Kidney (tissue), 14 donors: ENCODE results near the gene SLC28A1. TPM values are rescaled to one million over a fixed set of nuclear protein-coding genes. Genes with fewer than 3 reads are reported as not detected.

Source experiments
- DNase-seq, 5 donors: peaks; one replicate each; pipeline ENCODE4 v3.0.0-alpha.2; 2013 to 2020
- FAIRE-seq: peaks from 2 replicates; lab custom pipeline; 2012; peaks lifted over from hg19 to GRCh38; lab: Jason Lieb, UNC
- H3K27ac ChIP-seq, 2 donors: one replicate each; pipeline ENCODE4 v1.7.0; 2013; ENCODE audit warnings: low read depth in 2 of 2, low read length in 2 of 2, inconsistent platforms in 1 of 2
- H3K27me3 ChIP-seq: one replicate; pipeline ENCODE4 v1.7.1; 2013; ENCODE audit warnings: low read length, inconsistent platforms; ENCODE audit not compliant: control insufficient read depth, insufficient read depth
- H3K36me3 ChIP-seq, 3 donors: one replicate each; pipeline versions ENCODE4 v1.7.0 to v1.7.1; 2013; ENCODE audit warnings: low read length in 3 of 3, control low read depth in 1 of 3, inconsistent platforms in 1 of 3; ENCODE audit not compliant: insufficient read depth in 3 of 3, control insufficient read depth in 2 of 3
- H3K4me1 ChIP-seq, 3 donors: one replicate each; pipeline versions ENCODE4 v1.7.0 to v1.7.1; 2013; ENCODE audit warnings: low read length in 3 of 3, inconsistent platforms in 1 of 3, low read depth in 1 of 3; ENCODE audit not compliant: control insufficient read depth in 2 of 3, insufficient read depth in 2 of 3
- H3K4me3 ChIP-seq, 3 donors: one replicate each; pipeline versions ENCODE4 v1.7.0 to v1.8.1; 2013; ENCODE audit warnings: low read length in 3 of 3, control low read depth in 1 of 3, inconsistent platforms in 1 of 3
- H3K9ac ChIP-seq, 3 donors: one replicate each; pipeline versions ENCODE4 v1.7.0 to v1.7.1; 2013; ENCODE audit warnings: low read length in 3 of 3, control low read depth in 1 of 3, inconsistent platforms in 1 of 3
- H3K9me3 ChIP-seq, 3 donors: one replicate each; pipeline versions ENCODE4 v1.7.0 to v1.7.1; 2013; ENCODE audit warnings: low read length in 3 of 3, control low read depth in 1 of 3, inconsistent platforms in 1 of 3; ENCODE audit not compliant: control insufficient read depth in 2 of 3, insufficient read depth in 1 of 3
- CTCF ChIP-seq: IDR thresholded peaks from 3 replicates; pipeline ENCODE4 v1.5.1; 2012; ENCODE audit warnings: mild to moderate bottlenecking, moderate library complexity, borderline replicate concordance; ENCODE audit not compliant: insufficient read depth; ENCODE audit errors: extremely low read depth
- intact Hi-C: fragments of 100-400 bp; cut with DNase I; formaldehyde crosslinking; loops from one replicate; pipeline ENCODE4 v1.11.1; 2022
- polyA plus RNA-seq: library from polyadenylated mRNA; stranded (reverse); fragments of 350-450 nt; fragmentation: Illumina TruSeq; extraction: RNeasy Lipid Tissue Mini Kit (QIAGEN cat#74804); gene quantifications from one replicate; pipeline ENCODE4 v1.2.3, GENCODE V29; 2014; ENCODE audit warnings: low read depth, low replicate concordance; ENCODE audit not compliant: insufficient read depth
- total RNA-seq: library from RNA; stranded (reverse); fragmentation: NEBNext Ultra II Directional; extraction: Animal tissue kit (Norgen Biotek cat#: 25700); gene quantifications from one replicate; pipeline ENCODE4 v1.2.1, GENCODE V29; 2021
- donor health status: control.
- donor health status: control.
- donor health status: control.
- donor health status: control.
- donor health status: control.
- donor health status: DM: yes; HTN: yes; CAD: no.
- donor health status: Normal renal cell carcinoma (clear cell type).

The SLC28A1 gene
- total and polyA plus RNA-seq, 2 donors from 2014 or later = 12.8 to 51.2 TPM

GRCh38 chr15:84956199-84956598, 71.7 kb downstream of the SLC28A1 start:
- intact Hi-C loops = no loop called here

GRCh38 chr15:84960391-84961113, 76.1 kb downstream of the SLC28A1 start:
- intact Hi-C loops = no loop called here
- DNase-seq (no peak), FAIRE-seq (no peak)
- H3K9ac ChIP-seq = no peak overlapping the region
- H3K4me1 ChIP-seq = no peaks in the 10 kb centered on the region
- H3K9me3 ChIP-seq = no peaks in the 10 kb centered on the region
- no peak overlapping the region for H3K4me3 ChIP-seq
- H3K27me3 ChIP-seq = no peaks in the 10 kb centered on the region
- H3K36me3 ChIP-seq = peaks cover 0 to 3% (median 0%) of the 10 kb centered on the region in 3 donors
- H3K27ac ChIP-seq = no peak overlapping the region
- no peak for TF ChIP-seq CTCF

More at GRCh38 chr15:84956199-84956598, 71.7 kb downstream of the SLC28A1 start:
- Histone ChIP-seq H3K27ac (no peak overlapping the region), H3K36me3 (no peaks in the 10 kb centered on the region), H3K27me3 (no peaks in the 10 kb centered on the region), H3K9ac (no peak overlapping the region), H3K4me3 (no peak overlapping the region), H3K9me3 (no peaks in the 10 kb centered on the region), H3K4me1 (no peaks in the 10 kb centered on the region)
- TF ChIP-seq CTCF = no peak
- FAIRE-seq (no peak), DNase-seq (no peak)

- FAIRE-seq = no peak
- no peak overlapping the region for H3K27ac ChIP-seq
- H3K9me3 ChIP-seq = no peaks in the 10 kb centered on the region
- H3K4me1 ChIP-seq = no peaks in the 10 kb centered on the region
- H3K36me3 ChIP-seq = peaks cover 0 to 3% (median 0%) of the 10 kb centered on the region in 3 donors
- intact Hi-C loops = no loop called here
- H3K9ac ChIP-seq = no peak overlapping the region
- no peak for DNase-seq
- H3K27me3 ChIP-seq = no peaks in the 10 kb centered on the region
- H3K4me3 ChIP-seq = no peak overlapping the region
- TF ChIP-seq CTCF = no peak
Measured at GRCh38 chr15:84961114-84961452, 76.6 kb downstream of the SLC28A1 start.
